ENCODE data around the gene SCYL3.
"Not testable (repeated sequence)": the region's sequence is repeated elsewhere in the genome, so short reads cannot be mapped to it uniquely, and the experiment has no call there.

SCYL3 gene, protein sequence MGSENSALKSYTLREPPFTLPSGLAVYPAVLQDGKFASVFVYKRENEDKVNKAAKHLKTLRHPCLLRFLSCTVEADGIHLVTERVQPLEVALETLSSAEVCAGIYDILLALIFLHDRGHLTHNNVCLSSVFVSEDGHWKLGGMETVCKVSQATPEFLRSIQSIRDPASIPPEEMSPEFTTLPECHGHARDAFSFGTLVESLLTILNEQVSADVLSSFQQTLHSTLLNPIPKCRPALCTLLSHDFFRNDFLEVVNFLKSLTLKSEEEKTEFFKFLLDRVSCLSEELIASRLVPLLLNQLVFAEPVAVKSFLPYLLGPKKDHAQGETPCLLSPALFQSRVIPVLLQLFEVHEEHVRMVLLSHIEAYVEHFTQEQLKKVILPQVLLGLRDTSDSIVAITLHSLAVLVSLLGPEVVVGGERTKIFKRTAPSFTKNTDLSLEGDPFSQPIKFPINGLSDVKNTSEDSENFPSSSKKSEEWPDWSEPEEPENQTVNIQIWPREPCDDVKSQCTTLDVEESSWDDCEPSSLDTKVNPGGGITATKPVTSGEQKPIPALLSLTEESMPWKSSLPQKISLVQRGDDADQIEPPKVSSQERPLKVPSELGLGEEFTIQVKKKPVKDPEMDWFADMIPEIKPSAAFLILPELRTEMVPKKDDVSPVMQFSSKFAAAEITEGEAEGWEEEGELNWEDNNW

DNA sequence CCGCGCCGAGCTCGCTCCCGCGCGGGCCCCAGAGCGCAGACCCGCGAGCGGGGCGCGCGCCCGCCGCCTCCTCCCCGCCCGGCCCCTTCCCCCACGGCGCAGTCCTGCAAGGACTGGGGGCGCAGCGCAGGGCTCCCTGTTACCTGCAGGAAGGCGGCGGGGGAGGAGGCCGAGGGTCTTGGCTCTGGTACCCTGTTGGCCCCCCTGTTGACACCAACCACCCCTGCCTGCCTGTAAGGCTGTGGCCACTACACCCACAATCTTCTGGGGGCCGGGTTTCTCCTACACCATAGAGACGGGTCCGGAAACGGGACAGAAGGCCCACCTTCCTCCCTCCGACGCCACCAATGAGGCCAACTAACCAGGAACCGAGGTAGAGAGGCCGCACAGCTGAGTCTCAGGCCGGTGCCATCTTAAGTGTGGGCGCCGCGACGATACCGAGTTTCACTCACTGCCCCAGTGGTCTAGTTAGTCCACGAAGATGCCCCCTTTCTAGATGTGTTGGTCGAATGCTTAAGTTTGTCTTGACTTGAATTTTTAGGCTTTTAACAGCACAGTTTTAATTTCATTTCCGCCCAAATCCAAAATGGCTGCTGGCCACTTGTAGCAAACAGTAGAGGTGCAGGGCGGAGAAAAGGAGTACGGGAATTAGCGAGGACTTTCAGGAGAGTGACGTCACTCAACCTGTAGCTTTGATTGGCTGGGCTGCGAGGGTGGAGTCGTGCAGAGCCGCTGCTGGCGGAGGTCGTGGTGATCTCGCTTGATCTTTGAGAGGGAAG lies at the start of gene SCYL3:
Gene SCYL3, minus strand, starts transcription at position 252 of the 779 bp plus-strand sequence. CDS start 5,056 bp downstream, outside the sequence.
- DNase-seq, result peak; percentile 99

DNA sequence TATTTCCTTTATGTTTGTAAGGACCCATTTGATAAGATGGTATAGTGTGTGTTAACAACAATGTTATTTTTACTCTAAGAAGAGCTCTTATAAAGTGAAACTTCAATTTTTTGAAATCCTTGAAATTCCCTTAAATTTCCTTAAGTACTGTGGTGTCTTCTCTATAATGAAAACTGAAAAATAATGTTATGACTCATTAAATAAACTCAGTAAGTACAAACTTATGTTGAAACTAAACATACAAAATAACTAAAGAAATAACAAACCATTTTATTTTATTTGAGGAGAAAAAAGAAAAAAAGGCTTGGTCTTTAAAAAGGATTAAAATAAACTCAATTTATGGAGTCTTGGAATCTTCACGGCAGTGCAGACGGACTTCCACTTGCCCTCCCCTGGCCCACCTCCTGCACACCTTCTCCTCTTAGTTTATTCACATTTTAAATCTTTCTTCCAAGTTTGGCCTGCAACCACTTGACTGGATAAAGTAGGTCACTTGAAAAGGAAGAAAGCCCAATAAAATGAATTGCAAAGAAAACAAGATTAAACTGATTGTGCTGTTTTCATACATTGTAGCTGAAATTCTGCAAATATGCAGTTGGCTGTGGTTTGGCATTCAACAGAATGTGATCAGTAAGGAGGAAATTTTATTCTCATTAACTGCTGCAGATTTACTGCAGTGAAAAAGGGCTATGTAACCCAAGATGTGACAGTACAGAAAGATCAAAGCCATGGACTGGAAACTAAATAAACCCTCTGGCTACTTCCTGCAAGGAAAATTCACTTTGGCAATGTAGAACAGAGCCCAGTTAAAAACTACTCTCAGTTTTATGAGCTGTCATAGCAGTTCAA lies 48.5 kb upstream of the SCYL3 start:
- peak; percentile 59 for DNase-seq

DNA sequence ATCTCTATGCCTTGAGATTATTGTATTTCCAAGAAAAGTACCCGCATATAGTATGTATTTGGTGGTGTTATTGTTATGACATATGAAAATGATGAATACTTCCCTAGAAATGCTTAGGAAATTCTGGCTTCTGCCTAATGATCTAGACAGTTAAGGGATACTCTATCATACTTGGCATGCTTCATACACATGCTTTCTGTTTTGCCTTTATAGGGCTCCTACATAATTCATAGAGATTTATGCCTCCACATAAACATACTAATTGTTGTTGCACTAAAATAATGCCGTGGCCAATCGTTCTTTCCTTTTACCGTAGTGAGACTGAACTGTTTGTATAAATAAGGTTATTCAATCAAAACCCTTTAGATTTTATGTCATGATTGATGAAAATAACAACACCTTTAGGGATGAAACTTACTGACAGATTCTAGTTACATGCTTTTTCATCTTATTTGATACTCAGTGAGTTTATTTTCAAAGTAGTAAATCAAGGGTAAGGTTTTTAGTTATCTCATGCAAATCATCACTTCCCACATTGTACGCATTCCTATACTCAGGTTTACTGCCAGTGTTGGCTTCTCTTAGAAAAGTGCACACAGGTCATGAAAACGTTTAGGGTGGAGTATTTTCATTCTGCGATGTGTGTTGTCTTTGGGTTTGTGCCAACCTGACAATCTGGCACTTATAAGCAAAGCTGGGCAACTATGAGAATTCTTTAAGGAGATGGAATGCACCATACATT lies 40.5 kb upstream of the SCYL3 start:
- DNase-seq, result no peak

DNA sequence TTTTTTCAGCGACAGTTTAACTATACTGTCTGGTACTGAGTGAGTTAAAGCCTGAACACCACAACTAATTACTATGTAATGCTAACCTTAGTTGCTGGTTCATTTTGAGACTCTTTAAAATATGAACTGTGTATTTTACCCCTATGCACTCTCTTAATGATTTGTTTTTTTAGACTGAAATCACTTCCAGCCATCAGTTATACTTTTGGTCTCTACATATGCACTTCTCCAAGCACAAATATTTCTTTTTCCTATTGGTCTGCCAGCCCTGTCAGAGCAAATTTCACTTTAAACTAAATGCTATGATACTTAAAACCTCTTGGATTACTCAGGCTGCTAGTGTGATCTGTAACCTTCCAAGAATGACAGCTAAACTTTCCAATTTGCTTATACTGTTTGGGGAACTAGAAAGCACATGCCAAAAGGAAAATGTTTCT lies 38.1 kb upstream of the SCYL3 start:
- DNase-seq, result no peak

DNA sequence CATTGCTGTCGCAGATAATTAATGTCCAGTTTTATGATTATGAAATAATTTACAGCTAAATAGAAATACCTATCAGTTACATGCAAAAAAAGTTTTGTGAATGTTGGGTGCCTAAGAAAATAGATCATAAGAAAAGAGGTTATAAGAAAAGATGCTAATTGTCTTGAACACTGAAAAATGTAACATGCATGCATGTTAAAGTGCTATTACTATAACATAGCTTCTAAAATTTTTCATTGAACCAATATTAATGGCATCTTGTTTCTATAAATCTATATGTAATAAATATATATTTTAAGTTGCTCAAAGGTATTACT lies 35.5 kb upstream of the SCYL3 start:
- no peak for DNase-seq

DNA sequence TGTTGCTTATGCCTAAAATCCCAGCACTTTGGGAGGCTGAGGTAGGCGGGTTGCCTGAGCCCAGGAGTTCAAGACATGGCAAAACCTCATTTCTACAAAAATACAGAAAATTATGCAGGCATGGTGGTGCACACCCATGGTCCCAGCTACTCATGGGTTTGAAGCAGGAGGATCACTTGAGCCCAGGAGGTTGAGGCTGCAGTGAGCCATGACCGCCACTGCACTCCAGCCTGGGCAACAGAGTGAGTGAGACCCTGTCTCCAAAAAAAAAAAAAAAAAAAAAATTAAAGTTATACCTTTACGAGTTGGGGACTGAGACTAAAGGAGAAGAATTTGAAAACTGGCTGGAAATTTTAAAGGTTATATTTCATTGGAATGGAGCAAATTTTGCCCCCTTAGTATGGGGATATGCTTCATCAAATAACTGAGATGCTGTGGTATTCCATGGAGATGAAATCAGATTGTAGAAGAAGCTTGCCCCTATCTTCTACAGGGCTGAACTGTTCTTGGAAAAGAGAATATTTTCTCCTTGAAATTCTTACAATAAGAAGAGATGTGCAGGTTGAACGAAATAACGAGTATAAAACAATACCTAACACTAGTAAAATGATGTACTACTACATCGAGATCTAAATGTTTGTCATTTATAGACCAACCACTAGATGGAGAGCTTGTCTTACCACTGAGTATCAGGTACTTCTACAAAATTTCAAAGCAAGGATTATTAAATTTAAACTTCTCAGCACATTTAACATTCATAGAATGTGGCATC lies 34.9 kb upstream of the SCYL3 start:
- DNase-seq, result peak; percentile 39

DNA sequence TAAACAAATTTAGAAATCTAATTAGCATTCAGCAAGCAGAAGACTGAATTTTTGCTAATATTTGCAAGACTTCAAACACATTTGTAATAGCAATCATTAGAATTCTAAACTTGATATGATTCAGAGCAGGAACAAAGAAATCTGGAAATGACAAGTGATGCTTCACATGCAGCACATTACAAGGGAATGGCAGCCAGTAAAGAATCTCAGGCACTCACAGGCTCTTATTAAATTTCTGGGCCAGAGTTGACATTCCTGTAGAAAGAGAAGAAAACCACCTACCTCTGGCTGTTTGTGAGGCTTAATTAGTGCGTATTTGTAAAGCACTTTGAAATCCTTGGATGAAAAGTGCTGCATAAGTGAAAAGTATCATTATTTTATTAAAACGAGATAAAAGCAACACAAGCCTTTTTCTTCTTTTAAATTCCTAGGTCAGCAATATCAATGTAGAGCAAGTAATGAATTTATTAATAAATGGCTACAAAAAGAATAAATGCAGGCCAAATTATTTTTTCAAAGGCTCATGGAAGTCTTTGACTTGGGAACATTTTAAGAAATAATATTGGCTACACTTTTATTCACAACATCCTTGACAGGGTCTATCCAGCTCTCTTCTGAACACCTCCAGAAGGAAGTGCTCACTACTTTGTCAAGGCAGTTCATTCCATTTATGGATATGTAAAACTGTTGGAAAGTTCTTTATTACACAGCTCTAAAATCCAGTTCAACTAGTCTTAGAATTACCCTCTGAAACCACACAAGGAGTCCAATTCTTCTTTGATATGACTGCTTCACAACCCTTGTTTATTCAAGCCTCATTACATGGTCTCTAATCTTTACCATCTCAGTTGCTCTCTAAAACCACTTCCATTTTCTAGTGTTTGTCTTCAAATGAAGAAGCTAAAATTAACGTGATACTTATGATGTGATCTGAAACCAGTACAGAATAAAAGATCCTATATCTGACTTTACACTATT lies 32.1 kb upstream of the SCYL3 start:
- DNase-seq, result no peak

DNA sequence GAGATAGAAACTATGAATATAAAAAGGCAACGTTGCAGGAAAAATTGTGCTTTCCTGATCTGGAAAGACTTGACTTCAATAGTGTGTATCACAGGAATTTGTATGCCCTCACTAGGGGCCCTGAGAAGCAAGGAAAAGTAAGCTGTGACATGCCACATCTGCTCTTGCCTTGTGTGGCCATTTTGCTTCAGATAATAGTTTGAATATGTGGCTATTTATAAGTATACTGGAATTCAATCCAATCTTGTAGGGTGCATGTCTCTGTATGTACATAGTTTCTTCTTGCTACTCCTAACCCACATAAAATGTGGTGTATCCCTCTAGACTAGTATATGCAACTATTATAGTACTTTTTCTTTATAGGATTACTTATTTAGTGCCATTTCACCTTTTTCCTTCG lies 31.1 kb upstream of the SCYL3 start:
- no peak for DNase-seq

DNA sequence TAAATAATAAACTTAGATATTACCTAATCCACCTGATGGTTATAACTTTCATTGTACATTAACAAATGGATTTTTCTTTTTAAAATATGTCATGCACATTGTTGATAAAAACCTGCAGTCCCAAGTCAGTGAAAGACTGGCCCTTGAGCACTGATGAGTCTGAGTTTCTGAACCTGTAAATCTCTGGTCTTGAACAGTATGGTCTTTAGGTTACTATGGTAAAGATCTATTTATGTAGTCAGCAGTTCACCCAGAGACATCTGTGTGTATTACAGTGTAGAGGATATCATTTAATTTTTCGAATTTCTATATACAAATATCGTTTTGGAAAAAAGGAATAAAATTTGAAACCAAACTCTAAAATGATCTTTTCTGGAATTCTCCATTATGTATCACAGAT lies 30.4 kb upstream of the SCYL3 start:
- no peak for DNase-seq

DNA sequence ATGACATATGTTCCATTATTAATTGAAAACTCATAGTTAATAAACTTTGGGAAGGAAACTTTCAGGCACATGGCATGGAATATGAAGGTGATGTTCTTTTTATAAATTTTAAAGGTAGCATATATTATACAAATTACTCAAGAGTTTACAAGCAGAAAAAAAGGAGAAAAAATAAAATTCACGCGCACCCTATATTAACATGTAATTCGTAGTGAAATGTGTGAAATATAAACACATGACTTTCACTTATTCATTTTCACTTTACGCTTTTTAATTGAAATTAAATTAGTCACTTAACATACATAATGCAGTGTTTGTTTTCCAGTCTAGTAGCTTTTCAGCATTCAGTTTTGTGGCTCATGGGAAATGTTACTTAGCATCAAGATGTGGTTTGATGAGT lies 27.4 kb upstream of the SCYL3 start:
- no peak for DNase-seq

DNA sequence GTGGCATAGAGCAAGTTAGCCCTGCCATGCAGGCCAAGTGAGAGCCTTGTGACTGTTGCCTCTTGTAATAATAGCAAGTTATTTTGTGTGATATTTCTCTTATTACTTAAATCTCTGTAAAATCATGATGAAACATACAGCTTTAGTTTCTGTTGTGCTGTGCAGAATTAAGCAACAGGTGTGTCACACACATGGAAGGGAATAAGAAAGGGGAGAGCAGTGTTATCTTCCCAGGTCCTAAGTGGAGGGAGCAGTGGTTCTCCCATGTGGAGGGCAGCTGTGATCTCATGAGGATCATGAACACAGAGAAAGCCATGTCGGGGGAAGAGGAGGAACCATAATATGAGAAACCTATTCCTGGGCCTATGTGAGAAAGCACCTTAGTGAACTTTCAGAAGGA lies 25.2 kb upstream of the SCYL3 start:
- DNase-seq, result no peak

DNA sequence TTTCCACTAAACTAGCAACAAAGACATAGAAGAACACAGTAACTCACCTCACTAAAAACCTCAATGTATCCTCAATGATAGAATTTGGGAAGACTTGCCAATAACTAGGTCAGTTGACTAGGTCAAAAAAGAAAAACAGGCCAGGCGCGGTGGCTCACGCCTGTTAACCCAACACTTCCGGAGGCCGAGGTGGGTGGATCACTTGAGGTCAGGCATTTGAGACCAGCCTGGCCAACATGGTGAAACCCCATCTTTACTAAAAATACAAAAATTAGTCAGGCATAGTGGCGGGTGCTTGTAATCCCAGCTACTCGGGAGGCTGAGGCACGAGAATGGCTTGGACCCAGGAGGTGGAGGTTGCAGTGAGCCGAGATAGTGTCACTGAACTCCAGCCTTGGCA lies 24.5 kb upstream of the SCYL3 start:
- not testable (repeated sequence) for DNase-seq

DNA sequence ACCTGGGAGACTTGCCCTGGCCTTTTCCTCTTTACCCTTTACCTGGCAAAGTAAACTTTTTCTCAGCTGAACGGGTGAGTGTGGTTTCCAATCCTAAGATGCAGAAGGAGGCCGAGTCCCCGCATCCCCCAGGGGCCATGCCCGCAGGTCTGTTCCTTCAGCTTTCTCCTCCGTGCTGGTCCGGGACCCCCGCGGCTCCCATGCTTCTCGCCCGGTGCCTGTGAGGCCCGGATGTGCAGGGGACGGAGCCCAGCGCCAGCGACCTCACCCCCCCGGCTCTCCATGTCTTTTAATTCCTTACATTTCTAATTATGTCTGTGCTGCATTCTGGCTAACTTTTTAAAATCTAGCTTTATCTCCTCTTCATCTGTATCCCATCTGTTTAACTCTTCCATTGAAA lies 21.5 kb upstream of the SCYL3 start:
- no peak for DNase-seq

DNA sequence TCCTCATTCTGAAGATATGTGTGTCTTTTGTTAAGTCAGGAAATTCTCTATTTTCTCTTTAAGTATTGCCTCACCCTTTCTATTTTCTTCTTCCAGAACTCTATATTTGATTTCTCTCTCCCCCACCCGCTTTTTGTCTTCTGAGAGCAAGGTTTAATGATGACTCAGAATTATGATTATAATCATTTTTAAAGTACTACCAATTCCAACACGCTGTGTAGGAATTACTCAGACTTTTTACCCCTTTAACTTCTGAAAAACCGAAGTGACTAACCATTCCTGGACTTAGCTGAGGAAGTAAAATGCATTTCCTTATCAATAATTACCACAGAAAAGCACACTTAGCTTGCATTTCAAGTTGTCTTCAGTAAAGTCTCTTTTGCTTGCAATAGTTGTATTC lies 20.8 kb upstream of the SCYL3 start:
- no peak for DNase-seq

DNA sequence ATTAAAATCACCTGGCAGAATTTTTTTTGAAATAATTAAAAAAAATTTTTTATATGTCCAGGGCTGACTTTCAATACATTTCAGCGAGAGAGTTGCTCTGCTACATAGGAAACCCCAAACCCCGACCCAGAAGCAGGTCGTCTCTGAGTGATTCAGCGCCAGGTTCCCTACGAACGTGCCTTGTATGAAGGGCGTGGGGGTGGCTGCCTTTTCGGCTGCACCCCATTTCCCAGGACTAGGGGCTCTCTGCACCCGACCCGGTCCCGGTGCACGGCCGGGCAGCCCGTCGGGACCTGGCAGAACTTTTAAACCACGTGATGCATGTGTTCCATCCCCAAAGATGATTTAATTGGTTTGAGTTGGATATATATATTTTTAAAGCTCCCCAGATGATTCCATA lies 15.8 kb upstream of the SCYL3 start:
- no peak for DNase-seq

DNA sequence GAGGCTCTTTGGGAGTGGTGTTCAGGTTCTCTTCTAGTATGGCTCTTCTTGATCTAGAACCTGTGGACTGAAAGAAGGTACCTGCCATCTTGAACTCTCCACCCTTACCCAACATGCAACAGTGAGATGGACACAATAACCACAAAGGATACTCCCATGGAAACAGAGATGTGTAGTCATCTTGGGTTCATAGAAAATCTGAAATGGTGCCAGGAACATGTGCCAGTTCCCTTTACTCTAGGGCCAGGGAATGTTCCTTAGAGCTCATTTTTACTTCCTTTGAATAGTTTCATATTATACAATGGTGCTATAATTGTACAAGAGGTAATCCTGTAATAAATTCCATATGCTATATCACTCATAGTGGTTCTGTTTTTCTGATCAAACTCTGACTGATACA lies 13.2 kb upstream of the SCYL3 start:
- no peak for DNase-seq

DNA sequence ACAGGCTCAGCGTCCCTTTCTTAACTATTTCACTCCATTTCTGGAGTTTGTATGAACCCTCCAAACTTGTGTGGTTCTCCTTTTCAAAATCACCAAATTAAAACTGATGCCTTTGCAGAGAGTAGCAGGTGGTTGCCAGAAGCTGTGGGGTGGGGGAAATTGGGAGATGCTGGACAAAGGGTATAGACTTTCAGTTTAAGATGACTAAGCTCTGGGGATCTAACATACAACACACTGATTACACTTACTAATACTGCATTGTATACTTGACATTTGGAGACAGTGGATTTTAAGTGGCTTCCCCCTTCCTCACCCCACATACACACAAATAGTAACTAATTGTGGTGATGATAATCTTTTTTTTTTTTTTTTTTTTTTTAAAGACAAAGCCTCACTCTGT lies 11.1 kb upstream of the SCYL3 start:
- no peak for DNase-seq

DNA sequence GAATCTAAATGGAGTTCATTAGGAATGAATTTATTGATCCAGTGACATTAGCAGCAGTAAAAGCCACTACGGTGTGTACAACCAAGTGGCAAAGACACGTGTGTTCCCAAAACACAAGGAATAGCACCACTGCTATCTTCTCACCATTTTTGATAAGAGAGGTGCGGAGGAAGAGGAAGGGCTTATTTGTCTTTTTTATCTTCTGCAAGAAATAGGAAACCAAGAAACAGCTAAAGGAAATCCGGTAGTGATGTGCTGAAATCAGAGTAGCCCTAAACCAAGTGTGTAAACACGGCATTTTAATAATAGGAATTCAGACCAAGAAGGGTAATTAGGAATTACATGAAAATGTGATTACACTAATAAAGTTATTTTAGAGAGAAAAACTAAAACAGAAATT lies 9.1 kb upstream of the SCYL3 start:
- no peak for DNase-seq

DNA sequence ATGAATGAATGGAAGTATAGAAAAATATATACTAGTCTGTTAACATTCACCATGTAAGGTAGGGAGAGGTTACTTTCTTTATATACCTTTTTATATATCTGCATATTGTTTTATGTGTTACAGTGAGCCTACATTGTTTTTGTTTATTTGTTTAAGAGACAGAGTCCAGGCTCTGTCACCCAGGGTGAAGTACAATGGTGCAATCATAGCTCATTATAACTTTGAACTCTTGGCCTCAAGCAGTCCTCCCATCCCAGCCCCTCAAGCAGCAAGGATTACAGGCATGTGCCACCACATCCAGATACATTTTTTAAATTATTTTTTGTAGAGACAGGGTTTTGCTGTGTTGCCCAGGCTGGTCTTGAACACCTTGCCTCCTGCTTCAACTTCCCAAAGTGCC lies 7.4 kb upstream of the SCYL3 start:
- no peak for DNase-seq

DNA sequence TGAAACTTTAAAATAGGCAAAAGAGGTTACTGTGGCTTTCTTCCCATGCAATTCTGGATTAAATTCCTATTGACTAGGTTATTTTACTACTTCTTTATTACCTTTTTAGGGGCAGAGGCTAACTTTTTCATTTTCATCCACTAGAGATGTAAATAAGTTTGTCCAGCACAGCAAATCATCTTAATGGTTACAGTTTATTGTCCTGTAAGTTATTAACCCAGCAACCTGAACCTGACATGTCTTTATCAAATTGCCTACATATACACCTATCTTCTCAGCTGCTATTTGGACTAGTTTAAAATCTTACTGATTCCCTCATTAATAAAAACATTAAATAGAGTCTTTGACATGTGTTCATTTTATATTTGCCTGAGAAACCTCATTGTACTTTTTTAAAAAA lies 6.9 kb upstream of the SCYL3 start:
- no peak for DNase-seq

Measured in DMS153 (cell line).